Epithelial cell of proximal tubule (primary cell): ENCODE measurements around the gene MYO1F. TPM values are rescaled to one million over a fixed set of nuclear protein-coding genes. Genes with fewer than 3 reads are reported as not detected.

Experiments used
- DNase-seq: peaks from one replicate; pipeline ENCODE4 v3.0.0-alpha.2; 2011; ENCODE audit warnings: low read depth
- H3K4me3 ChIP-seq: 2 replicates; pipeline ENCODE4 v1.5.1; 2011; ENCODE audit warnings: low read depth, mild to moderate bottlenecking, low read length
- total RNA-seq: library from RNA; depleted of rRNA; stranded (reverse); fragments of >200 nt; gene quantifications from 2 replicates; pipeline ENCODE4 v1.2.3, GENCODE V29; 2015
- TF ChIP-seq, protein P1 (sequence below): conservative IDR thresholded peaks from 2 replicates; pipeline ENCODE4 v1.5.1; 2012; ENCODE audit warnings: low read depth, mild to moderate bottlenecking, low read length

Gene MYO1F
- total RNA-seq, 1 donor from 2014 or later: 0.06 TPM

- no peak overlapping the region for H3K4me3 ChIP-seq
- no peak for DNase-seq
- TF ChIP-seq, protein P1, sequence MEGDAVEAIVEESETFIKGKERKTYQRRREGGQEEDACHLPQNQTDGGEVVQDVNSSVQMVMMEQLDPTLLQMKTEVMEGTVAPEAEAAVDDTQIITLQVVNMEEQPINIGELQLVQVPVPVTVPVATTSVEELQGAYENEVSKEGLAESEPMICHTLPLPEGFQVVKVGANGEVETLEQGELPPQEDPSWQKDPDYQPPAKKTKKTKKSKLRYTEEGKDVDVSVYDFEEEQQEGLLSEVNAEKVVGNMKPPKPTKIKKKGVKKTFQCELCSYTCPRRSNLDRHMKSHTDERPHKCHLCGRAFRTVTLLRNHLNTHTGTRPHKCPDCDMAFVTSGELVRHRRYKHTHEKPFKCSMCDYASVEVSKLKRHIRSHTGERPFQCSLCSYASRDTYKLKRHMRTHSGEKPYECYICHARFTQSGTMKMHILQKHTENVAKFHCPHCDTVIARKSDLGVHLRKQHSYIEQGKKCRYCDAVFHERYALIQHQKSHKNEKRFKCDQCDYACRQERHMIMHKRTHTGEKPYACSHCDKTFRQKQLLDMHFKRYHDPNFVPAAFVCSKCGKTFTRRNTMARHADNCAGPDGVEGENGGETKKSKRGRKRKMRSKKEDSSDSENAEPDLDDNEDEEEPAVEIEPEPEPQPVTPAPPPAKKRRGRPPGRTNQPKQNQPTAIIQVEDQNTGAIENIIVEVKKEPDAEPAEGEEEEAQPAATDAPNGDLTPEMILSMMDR: no peak
Measured at GRCh38 chr19:8477889-8478288, 99.4 kb downstream of the MYO1F start.

- no peak for DNase-seq
- no peak overlapping the region for H3K4me3 ChIP-seq
- TF ChIP-seq, protein P1: no peak
Measured at GRCh38 chr19:8476524-8476923, 100.7 kb downstream of the MYO1F start.

GRCh38 chr19:8475005-8475404 is 102.2 kb downstream of the MYO1F start:
- DNase-seq: no peak
- TF ChIP-seq, protein P1: no peak

DNA sequence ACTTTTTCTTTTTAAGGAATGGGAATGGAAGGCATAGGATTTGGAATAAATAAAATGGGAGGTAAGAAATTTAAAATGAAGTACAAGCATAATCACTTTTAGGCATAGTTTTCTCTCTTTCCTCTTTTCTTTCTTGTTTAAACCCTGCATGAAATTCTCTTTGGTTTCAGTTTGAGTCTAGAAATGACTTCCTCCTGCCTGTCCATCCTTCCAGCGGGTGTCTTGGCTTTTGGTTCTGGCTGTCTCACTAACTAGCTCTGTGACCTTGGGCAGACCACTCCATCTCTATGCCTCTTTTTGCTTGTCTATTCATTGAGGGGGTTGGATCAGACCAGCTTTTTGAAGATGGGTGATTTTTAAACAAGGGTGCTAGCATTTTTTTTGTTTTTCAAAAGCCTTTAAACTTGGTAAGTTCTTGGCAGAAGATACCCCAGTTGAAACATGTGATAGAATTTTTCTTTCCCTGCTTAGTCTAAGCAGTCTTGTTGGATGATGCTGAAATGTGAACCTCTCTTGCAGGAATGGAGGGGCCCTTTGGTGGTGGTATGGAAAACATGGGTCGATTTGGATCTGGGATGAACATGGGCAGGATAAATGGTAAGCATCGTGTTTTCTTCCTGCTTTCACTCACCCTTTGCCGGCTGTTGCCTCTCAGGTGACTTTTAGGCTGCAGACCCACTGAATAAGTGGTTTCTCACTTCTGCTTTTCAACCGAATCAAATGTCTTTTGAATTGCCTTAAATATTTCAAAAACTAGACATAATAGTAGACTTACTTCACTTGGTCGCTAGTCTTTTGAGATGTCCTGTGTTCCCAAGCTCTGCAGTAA is 103.4 kb downstream of the MYO1F start:
- TF ChIP-seq, protein P1: no peak
- no peak for DNase-seq
- H3K4me3 ChIP-seq: no peak overlapping the region

More at GRCh38 chr19:8475005-8475404, 102.2 kb downstream of the MYO1F start:
- H3K4me3 ChIP-seq: no peak overlapping the region

Other genes starting within 250 kb of the MYO1F start
- gene KANK3, start 234.2 kb downstream of the MYO1F start, total RNA-seq: 0.29 and 2.2 TPM in 2 replicates
- gene ANGPTL4, start 213.3 kb downstream of the MYO1F start, total RNA-seq: 16.6 and 82.0 TPM in 2 replicates
- gene RAB11B, start 187.1 kb downstream of the MYO1F start, total RNA-seq: 16.6 and 23.3 TPM in 2 replicates
- 48.8 and 58.9 TPM in 2 replicates for gene MARCHF2, start 164.1 kb downstream of the MYO1F start, total RNA-seq
- 134 and 169 TPM in 2 replicates for gene HNRNPM, start 132.5 kb downstream of the MYO1F start, total RNA-seq
- gene PRAM1, start 74.8 kb downstream of the MYO1F start, total RNA-seq: not detected in 2 replicates
- gene ZNF414, start 63.3 kb downstream of the MYO1F start, total RNA-seq: 10.4 and 12.4 TPM in 2 replicates
- 2.0 and 4.8 TPM in 2 replicates for gene ADAMTS10, start 33.3 kb upstream of the MYO1F start, total RNA-seq
- gene NFILZ, start 53.2 kb upstream of the MYO1F start, total RNA-seq: not detected in 2 replicates
- gene ACTL9, start 121.4 kb upstream of the MYO1F start, total RNA-seq: not detected in 2 replicates
- not detected in 2 replicates for gene OR2Z1, start 144.2 kb upstream of the MYO1F start, total RNA-seq